ENCODE data around the gene DDX1.

The DDX1 gene

GRCh38 chr2:15547115-15547876 lies 44.4 kb upstream of the DDX1 start:
- 100% methylated on average over 1 of the region's 4 CpGs for WGBS (ENCODE audit: insufficient coverage)
- POLR2A ChIA-PET, result no interaction called here
- peaks cover 4 to 19% (median 10%) of the 10 kb centered on the region in 4 experiments for H3K36me3 ChIP-seq (ENCODE audit: control insufficient read depth in 4 of 4, insufficient read depth in 4 of 4, low read length in 3 of 4)
- H3K27ac ChIP-seq (ENCODE audit: insufficient read depth in 1 of 2, low read depth in 1 of 2, low read length in 2 of 2, poor library complexity in 1 of 2, severe bottlenecking in 2 of 2), result no peak overlapping the region
- H3K4me1 ChIP-seq (ENCODE audit: control extremely low read depth in 1 of 4, control insufficient read depth in 4 of 4, insufficient read depth in 4 of 4, low read length in 3 of 4), result no peaks in the 10 kb centered on the region
- H3K27me3 ChIP-seq (replicated peaks in 2 of 5; ENCODE audit: control insufficient read depth in 4 of 5, insufficient read depth in 5 of 5, low read length in 4 of 5), result no peaks in the 10 kb centered on the region
- no peak overlapping the region for H3K4me3 ChIP-seq (ENCODE audit: control insufficient read depth in 1 of 7, extremely low read depth in 1 of 7, insufficient read depth in 4 of 7, low read depth in 2 of 7, low read length in 6 of 7)
- no peak for DNase-seq
- no peaks in the 10 kb centered on the region for H3K9me3 ChIP-seq (ENCODE audit: control extremely low read depth in 1 of 5, control insufficient read depth in 4 of 5, insufficient read depth in 2 of 5, low read depth in 1 of 5, low read length in 4 of 5)
- CTCF ChIA-PET, result interaction anchor here (0.6 to 1.8 kb wide), 6 partner anchors 9 to 54 kb away, joined by 3 to 8 read pairs (median 4); no protein-coding TSS in a partner anchor

DNA sequence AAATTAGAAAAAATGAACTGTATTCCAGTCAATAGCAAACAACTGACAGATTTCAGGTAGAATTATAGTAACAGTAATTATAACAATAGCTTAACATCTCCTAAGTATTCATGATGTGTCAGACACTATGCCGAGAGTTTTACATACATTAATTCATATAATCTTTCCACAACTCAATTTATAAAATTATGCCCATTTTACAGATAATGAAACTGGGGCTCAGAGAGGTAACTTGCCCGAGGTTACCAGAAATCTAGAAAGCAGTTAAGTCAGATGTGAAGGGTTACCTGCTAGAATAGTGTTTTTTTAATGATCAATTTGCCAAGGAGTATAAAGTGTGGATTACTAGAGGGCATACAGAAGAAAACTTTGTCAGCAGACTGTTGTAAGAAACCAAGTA lies 42.7 kb upstream of the DDX1 start:
- ChIA-PET CTCF (no interaction called here), POLR2A (no interaction called here)
- Histone ChIP-seq H3K27me3 (replicated peaks in 2 of 5; ENCODE audit: control insufficient read depth in 4 of 5, insufficient read depth in 5 of 5, low read length in 4 of 5) (no peaks in the 10 kb centered on the region), H3K4me3 (ENCODE audit: control insufficient read depth in 1 of 7, extremely low read depth in 1 of 7, insufficient read depth in 4 of 7, low read depth in 2 of 7, low read length in 6 of 7) (no peak overlapping the region), H3K27ac (ENCODE audit: insufficient read depth in 1 of 2, low read depth in 1 of 2, low read length in 2 of 2, poor library complexity in 1 of 2, severe bottlenecking in 2 of 2) (no peak overlapping the region), H3K9me3 (ENCODE audit: control extremely low read depth in 1 of 5, control insufficient read depth in 4 of 5, insufficient read depth in 2 of 5, low read depth in 1 of 5, low read length in 4 of 5) (no peaks in the 10 kb centered on the region), H3K4me1 (ENCODE audit: control extremely low read depth in 1 of 4, control insufficient read depth in 4 of 4, insufficient read depth in 4 of 4, low read length in 3 of 4) (no peaks in the 10 kb centered on the region), H3K36me3 (ENCODE audit: control insufficient read depth in 4 of 4, insufficient read depth in 4 of 4, low read length in 3 of 4) (peaks cover 6 to 29% (median 10%) of the 10 kb centered on the region in 4 experiments)
- WGBS (ENCODE audit: insufficient coverage), result 100% methylated on average over 1 of the region's 2 CpGs
- no peak for DNase-seq

DNA sequence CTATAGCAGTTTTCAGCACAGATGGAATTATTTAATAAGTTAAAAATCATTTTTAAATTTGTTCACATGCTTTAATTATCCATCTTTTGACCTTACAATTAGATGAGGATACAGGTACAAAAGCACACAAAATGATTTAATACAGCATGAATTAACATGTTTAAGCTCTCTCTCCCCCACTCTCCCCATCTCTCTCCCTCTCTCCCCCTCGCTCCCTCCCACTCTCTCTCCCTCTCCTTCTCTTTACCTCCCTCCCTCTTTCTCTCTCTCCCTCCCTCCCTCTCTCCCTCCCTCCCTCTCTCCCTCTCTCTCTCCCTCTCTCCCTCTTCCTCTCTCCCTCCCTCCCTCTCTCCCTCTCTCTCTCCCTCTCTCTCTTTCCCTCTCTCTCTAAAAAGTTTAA lies 38.1 kb upstream of the DDX1 start:
- Histone ChIP-seq H3K27me3 (replicated peaks in 2 of 5; ENCODE audit: control insufficient read depth in 4 of 5, insufficient read depth in 5 of 5, low read length in 4 of 5) (no peaks in the 10 kb centered on the region), H3K27ac (ENCODE audit: insufficient read depth in 1 of 2, low read depth in 1 of 2, low read length in 2 of 2, poor library complexity in 1 of 2, severe bottlenecking in 2 of 2) (peak overlapping the region in 1 of 2 experiments; percentile 81), H3K4me3 (ENCODE audit: control insufficient read depth in 1 of 7, extremely low read depth in 1 of 7, insufficient read depth in 4 of 7, low read depth in 2 of 7, low read length in 6 of 7) (no peak overlapping the region), H3K9me3 (ENCODE audit: control extremely low read depth in 1 of 5, control insufficient read depth in 4 of 5, insufficient read depth in 2 of 5, low read depth in 1 of 5, low read length in 4 of 5) (no peaks in the 10 kb centered on the region), H3K36me3 (ENCODE audit: control insufficient read depth in 4 of 4, insufficient read depth in 4 of 4, low read length in 3 of 4) (peaks cover 7 to 25% (median 16%) of the 10 kb centered on the region in 4 experiments), H3K4me1 (ENCODE audit: control extremely low read depth in 1 of 4, control insufficient read depth in 4 of 4, insufficient read depth in 4 of 4, low read length in 3 of 4) (peaks cover 0 to 6% (median 3%) of the 10 kb centered on the region in 4 experiments)
- ChIA-PET POLR2A (no interaction called here), CTCF (interaction anchor here (0.9 to 2.1 kb wide), 6 partner anchors 7 to 43 kb away, joined by 3 to 9 read pairs (median 4); no protein-coding TSS in a partner anchor)
- WGBS (ENCODE audit: insufficient coverage), result 100% methylated on average over 1 of the region's 1 CpG
- no peak for DNase-seq

DNA sequence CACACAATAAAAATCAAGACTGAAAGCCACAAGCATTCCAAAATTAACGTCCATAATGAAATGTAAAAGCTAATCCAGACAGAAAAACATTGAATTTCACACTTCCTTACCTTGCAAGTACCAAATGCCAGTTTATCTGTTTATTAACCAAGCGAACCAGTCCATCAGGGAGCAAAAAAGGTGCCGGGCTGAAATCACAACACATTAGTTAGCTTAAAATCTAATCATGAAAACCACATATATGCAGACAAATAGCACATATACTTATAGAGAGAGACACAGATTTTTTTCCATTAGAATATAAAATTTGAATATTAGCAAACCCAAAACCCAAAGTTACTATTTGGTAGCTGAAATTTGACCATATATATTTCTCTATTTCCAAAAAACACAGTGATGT lies 37.7 kb upstream of the DDX1 start:
- DNase-seq, result no peak
- peaks cover 7 to 20% (median 14%) of the 10 kb centered on the region in 4 experiments for H3K36me3 ChIP-seq (ENCODE audit: control insufficient read depth in 4 of 4, insufficient read depth in 4 of 4, low read length in 3 of 4)
- H3K9me3 ChIP-seq (ENCODE audit: control extremely low read depth in 1 of 5, control insufficient read depth in 4 of 5, insufficient read depth in 2 of 5, low read depth in 1 of 5, low read length in 4 of 5), result no peaks in the 10 kb centered on the region
- POLR2A ChIA-PET, result no interaction called here
- H3K27ac ChIP-seq (ENCODE audit: insufficient read depth in 1 of 2, low read depth in 1 of 2, low read length in 2 of 2, poor library complexity in 1 of 2, severe bottlenecking in 2 of 2), result peak overlapping the region in 1 of 2 experiments; percentile 81
- H3K4me1 ChIP-seq (ENCODE audit: control extremely low read depth in 1 of 4, control insufficient read depth in 4 of 4, insufficient read depth in 4 of 4, low read length in 3 of 4), result peaks cover 0 to 9% (median 5%) of the 10 kb centered on the region in 4 experiments
- H3K4me3 ChIP-seq (ENCODE audit: control insufficient read depth in 1 of 7, extremely low read depth in 1 of 7, insufficient read depth in 4 of 7, low read depth in 2 of 7, low read length in 6 of 7), result no peak overlapping the region
- CTCF ChIA-PET, result interaction anchor here (1.0 to 2.1 kb wide), 6 partner anchors 16 to 42 kb away, joined by 3 to 9 read pairs (median 4); no protein-coding TSS in a partner anchor
- no peaks in the 10 kb centered on the region for H3K27me3 ChIP-seq (replicated peaks in 2 of 5; ENCODE audit: control insufficient read depth in 4 of 5, insufficient read depth in 5 of 5, low read length in 4 of 5)
- no CpG with 5 or more reads among the region's 3 CpGs for WGBS (ENCODE audit: insufficient coverage)

- Histone ChIP-seq H3K9me3 (ENCODE audit: control extremely low read depth in 1 of 5, control insufficient read depth in 4 of 5, insufficient read depth in 2 of 5, low read depth in 1 of 5, low read length in 4 of 5) (no peaks in the 10 kb centered on the region), H3K27ac (ENCODE audit: insufficient read depth in 1 of 2, low read depth in 1 of 2, low read length in 2 of 2, poor library complexity in 1 of 2, severe bottlenecking in 2 of 2) (peak overlapping the region in 1 of 2 experiments; percentile 81), H3K4me3 (ENCODE audit: control insufficient read depth in 1 of 7, extremely low read depth in 1 of 7, insufficient read depth in 4 of 7, low read depth in 2 of 7, low read length in 6 of 7) (no peak overlapping the region), H3K4me1 (ENCODE audit: control extremely low read depth in 1 of 4, control insufficient read depth in 4 of 4, insufficient read depth in 4 of 4, low read length in 3 of 4) (peaks cover 0 to 16% (median 11%) of the 10 kb centered on the region in 4 experiments), H3K36me3 (ENCODE audit: control insufficient read depth in 4 of 4, insufficient read depth in 4 of 4, low read length in 3 of 4) (peaks cover 7 to 15% (median 12%) of the 10 kb centered on the region in 4 experiments), H3K27me3 (replicated peaks in 2 of 5; ENCODE audit: control insufficient read depth in 4 of 5, insufficient read depth in 5 of 5, low read length in 4 of 5) (no peaks in the 10 kb centered on the region)
- ChIA-PET CTCF (interaction anchor here (1.0 to 2.1 kb wide), 6 partner anchors 17 to 42 kb away, joined by 3 to 9 read pairs (median 4); no protein-coding TSS in a partner anchor), POLR2A (no interaction called here)
- WGBS (ENCODE audit: insufficient coverage), result 96% methylated on average over 3 of the region's 5 CpGs
- DNase-seq, result no peak
These were observed 37.0 kb upstream of the DDX1 start for GRCh38 chr2:15554525-15555218.

GRCh38 chr2:15555760-15556193 lies 35.9 kb upstream of the DDX1 start:
- DNase-seq, result peak in 1 of 3 donors; percentile 14
- no CpG with 5 or more reads among the region's 3 CpGs for WGBS (ENCODE audit: insufficient coverage)

More at GRCh38 chr2:15555760-15556193, 35.9 kb upstream of the DDX1 start:
- CTCF ChIA-PET, result interaction anchor here (0.7 to 1.1 kb wide), 2 partner anchors 9 to 20 kb away, joined by 3 to 4 read pairs; no protein-coding TSS in a partner anchor
- Histone ChIP-seq H3K36me3 (ENCODE audit: control insufficient read depth in 4 of 4, insufficient read depth in 4 of 4, low read length in 3 of 4) (peaks cover 7 to 15% (median 12%) of the 10 kb centered on the region in 4 experiments), H3K4me1 (ENCODE audit: control extremely low read depth in 1 of 4, control insufficient read depth in 4 of 4, insufficient read depth in 4 of 4, low read length in 3 of 4) (peaks cover 6 to 23% (median 16%) of the 10 kb centered on the region in 4 experiments), H3K27me3 (replicated peaks in 2 of 5; ENCODE audit: control insufficient read depth in 4 of 5, insufficient read depth in 5 of 5, low read length in 4 of 5) (no peaks in the 10 kb centered on the region), H3K9me3 (ENCODE audit: control extremely low read depth in 1 of 5, control insufficient read depth in 4 of 5, insufficient read depth in 2 of 5, low read depth in 1 of 5, low read length in 4 of 5) (no peaks in the 10 kb centered on the region), H3K4me3 (ENCODE audit: control insufficient read depth in 1 of 7, extremely low read depth in 1 of 7, insufficient read depth in 4 of 7, low read depth in 2 of 7, low read length in 6 of 7) (no peak overlapping the region), H3K27ac (ENCODE audit: insufficient read depth in 1 of 2, low read depth in 1 of 2, low read length in 2 of 2, poor library complexity in 1 of 2, severe bottlenecking in 2 of 2) (peak overlapping the region; percentile 47 to 81)
- POLR2A ChIA-PET, result no interaction called here
